Nephron progenitor cell (in vitro differentiated cells): ENCODE results near the gene NRL.

ENCODE experiments used
- DNase-seq: peaks from one replicate; pipeline ENCODE4 v3.0.0; 2021
- H3K27ac Mint-ChIP-seq: 2 replicates; pipeline ENCODE4 v1.8.0; 2021; ENCODE audit warnings: mild to moderate bottlenecking, moderate library complexity, mixed read lengths
- H3K27me3 Mint-ChIP-seq: 2 replicates; pipeline ENCODE4 v1.8.0; 2021; ENCODE audit warnings: mild to moderate bottlenecking, low read depth, mixed read lengths; ENCODE audit not compliant: poor library complexity
- H3K36me3 Mint-ChIP-seq: 2 replicates; pipeline ENCODE4 v1.8.0; 2021; ENCODE audit warnings: low read depth, mixed read lengths
- H3K4me1 Mint-ChIP-seq: 2 replicates; pipeline ENCODE4 v1.8.0; 2021; ENCODE audit warnings: mixed read lengths
- H3K4me3 Mint-ChIP-seq: 2 replicates; pipeline ENCODE4 v1.8.0; 2021; ENCODE audit warnings: mild to moderate bottlenecking, moderate library complexity, mixed read lengths
- H3K9me3 Mint-ChIP-seq: 2 replicates; pipeline ENCODE4 v1.8.0; 2021; ENCODE audit warnings: mild to moderate bottlenecking, moderate library complexity, mixed read lengths
- CTCF ChIP-seq: fragments of 200-600 bp; sonication (generic); IDR thresholded peaks from 2 replicates; pipeline ENCODE4 v1.5.0; 2021; ENCODE audit warnings: antibody characterized with exemption

Gene NRL

DNA sequence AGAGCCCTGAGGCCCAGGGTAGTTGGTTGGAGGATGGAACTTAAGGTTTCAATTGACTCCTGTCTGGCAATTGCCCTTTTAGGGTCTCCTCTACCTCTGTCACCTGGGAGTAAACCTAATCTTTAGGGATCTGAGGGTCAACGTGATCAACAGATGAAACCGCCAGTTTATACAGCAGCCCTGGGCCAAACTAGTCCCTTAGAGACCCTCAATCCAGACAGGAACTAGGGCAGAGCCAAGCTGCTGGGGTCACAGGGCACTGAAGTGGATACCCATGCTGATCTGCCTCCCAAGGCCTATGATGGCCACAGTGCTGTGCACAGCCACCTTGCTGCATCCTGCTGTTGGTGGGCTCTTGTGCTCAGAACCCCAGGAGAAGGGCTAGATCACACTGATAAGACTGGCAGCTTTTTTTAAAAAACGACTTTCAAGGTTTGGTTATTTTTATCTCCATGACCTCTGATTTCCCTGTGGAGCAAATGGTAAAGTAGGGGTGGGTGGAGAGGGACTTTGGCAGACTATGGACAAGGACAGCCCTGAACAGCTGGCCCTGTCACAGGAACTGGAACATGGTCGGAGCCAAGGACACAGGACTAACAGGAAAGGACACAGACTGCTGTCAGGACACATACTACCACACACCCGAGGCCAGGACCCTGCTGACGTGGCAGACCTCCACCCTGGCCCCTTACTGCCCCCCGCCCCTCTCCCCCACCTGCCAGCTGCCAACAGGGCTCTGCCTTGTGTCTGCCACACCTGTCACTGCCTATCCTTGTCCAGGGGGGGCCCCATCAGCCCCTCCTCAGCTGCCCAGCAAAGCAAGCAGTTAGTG is 16.2 kb upstream of the NRL start:
- H3K9me3 Mint-ChIP-seq: no peaks in the 10 kb centered on the region
- peaks cover 13% of the 10 kb centered on the region for H3K27me3 Mint-ChIP-seq
- no peaks in the 10 kb centered on the region for H3K36me3 Mint-ChIP-seq
- no peak for TF ChIP-seq CTCF
- H3K27ac Mint-ChIP-seq: peak overlapping the region; percentile 73
- H3K4me1 Mint-ChIP-seq: peaks cover 34% of the 10 kb centered on the region
- DNase-seq: no peak
- no peak overlapping the region for H3K4me3 Mint-ChIP-seq

DNA sequence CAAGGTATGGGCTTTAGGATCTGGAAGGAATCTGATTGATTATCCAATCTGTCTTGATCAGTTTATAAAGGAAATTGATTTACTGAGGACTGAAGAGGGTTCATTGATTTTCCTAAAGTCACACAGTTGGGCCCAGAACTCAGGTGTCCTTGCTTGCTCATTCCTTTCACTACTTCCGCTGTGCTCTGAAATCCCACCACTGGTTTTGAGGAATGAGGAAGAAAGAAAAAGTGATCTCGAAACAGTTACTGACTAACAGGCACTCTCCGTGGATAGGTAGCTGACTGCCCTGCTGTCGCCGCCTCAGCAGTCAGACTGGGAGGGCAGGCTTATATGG is 15.6 kb upstream of the NRL start, which contains the start of gene FITM1:
FITM1 (plus strand) TSS at position 280 of the 337 bp plus-strand sequence. CDS start 905 bp downstream, outside the sequence.
- H3K27ac Mint-ChIP-seq: peak within 1 kb of the TSS; percentile 73
- no peaks in the 10 kb centered on the region for H3K9me3 Mint-ChIP-seq
- H3K36me3 Mint-ChIP-seq: peaks cover under 1% of the 10 kb centered on the region
- H3K4me3 Mint-ChIP-seq: no peak within 1 kb of the TSS
- no peak for TF ChIP-seq CTCF
- DNase-seq: no peak
- peaks cover 32% of the 10 kb centered on the region for H3K4me1 Mint-ChIP-seq
- H3K27me3 Mint-ChIP-seq: peaks cover 10% of the 10 kb centered on the region

DNA sequence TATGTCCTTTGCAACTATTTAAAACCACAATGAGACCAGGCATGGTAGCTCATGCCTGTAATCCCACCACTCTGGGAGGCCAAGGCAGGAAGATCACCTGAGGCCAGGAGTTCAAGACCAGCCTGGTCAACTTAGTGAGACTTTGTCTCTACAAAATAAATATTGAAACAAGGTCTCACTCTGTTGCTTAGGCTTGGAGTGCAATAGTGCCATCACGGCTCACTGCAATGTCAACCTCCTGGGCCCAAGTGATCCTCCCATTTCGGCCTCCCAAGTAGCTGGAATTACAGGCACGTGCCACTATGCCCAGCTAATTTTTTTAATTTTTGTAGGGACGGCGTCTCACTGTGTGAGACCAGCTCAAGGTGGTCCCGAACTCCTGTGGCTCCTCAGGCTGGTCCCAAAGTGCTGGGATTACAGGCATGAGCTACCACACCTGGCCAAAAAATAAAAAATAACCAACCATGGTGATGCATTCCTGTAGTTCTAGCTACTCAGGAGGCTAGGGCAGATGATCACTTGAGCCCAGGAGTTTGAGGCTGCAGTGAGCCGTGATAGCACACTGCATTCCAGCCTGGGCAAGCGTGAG is 14.8 kb upstream of the NRL start:
- H3K27me3 Mint-ChIP-seq: peaks cover 3% of the 10 kb centered on the region
- H3K4me1 Mint-ChIP-seq: peaks cover 28% of the 10 kb centered on the region
- H3K4me3 Mint-ChIP-seq: no peak overlapping the region
- H3K36me3 Mint-ChIP-seq: peaks cover 5% of the 10 kb centered on the region
- TF ChIP-seq CTCF: no peak
- H3K27ac Mint-ChIP-seq: no peak overlapping the region
- no peaks in the 10 kb centered on the region for H3K9me3 Mint-ChIP-seq
- no peak for DNase-seq

DNA sequence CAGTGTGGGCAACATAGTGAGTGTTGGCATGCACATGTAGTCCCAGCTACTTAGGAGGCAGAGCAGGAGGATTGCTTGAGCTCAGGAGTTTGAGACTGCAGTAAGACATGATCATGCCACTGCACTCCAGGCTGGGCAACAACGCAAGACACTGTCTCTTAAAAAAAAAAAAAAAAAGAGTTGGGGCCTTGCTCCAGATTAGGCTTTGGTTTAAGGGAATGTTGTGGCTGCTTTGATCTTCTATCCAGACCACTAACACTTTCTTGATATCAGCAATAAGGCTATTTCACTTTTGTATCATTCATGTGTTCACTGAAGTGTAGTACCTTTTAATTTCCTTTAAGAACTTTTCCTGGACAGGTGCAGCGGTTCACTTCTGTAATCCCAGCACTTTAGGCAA is 12.9 kb upstream of the NRL start:
- Mint-ChIP-seq H3K4me3 (no peak overlapping the region), H3K27ac (no peak overlapping the region), H3K36me3 (peaks cover 12% of the 10 kb centered on the region), H3K4me1 (peaks cover 24% of the 10 kb centered on the region), H3K9me3 (no peaks in the 10 kb centered on the region), H3K27me3 (peaks cover 3% of the 10 kb centered on the region)
- no peak for DNase-seq
- no peak for TF ChIP-seq CTCF

DNA sequence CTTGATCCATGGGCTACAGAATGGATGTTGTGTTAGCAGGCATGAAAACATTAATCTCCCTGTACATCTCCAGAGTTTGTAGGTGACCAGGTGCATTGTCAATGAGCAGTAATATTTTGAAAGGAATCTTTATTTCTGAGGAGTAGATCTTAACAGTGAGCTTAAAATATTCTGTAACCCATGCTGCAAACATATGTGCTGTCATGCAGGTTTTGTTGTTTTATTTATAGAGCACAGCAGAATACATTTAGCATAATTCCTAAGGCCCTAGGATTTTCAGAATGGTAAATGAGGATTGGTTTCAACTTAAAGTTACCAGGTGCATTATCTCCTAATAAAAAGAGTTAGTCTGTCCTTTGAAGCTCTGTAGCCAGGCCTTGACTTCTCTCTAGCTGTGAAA is 12.2 kb upstream of the NRL start:
- DNase-seq: no peak
- Mint-ChIP-seq H3K4me1 (peaks cover 16% of the 10 kb centered on the region), H3K27ac (no peak overlapping the region)

More for the DNA sequence above, 12.2 kb upstream of the NRL start:
- H3K27me3 Mint-ChIP-seq: peaks cover 3% of the 10 kb centered on the region
- no peak overlapping the region for H3K4me3 Mint-ChIP-seq
- no peaks in the 10 kb centered on the region for H3K9me3 Mint-ChIP-seq
- peaks cover 12% of the 10 kb centered on the region for H3K36me3 Mint-ChIP-seq
- no peak for TF ChIP-seq CTCF
